SK-N-SH treated with all-trans-retinoic acid at 6 μM for 48 hours (cell line): ENCODE results near the gene TNFRSF12A.

Source experiments
- ARNTL ChIP-seq: fragments of 450-650 bp; formaldehyde crosslinking; IDR thresholded peaks from 2 replicates; pipeline ENCODE4 v1.5.0; 2020; ENCODE audit warnings: low read depth, mild to moderate bottlenecking, moderate library complexity, borderline replicate concordance
- PATZ1 ChIP-seq: fragments of 250-450 bp; sonication (Bioruptor Pico); IDR thresholded peaks from 2 replicates; pipeline ENCODE4 v1.8.0; 2020; ENCODE audit warnings: mild to moderate bottlenecking, moderate library complexity, borderline replicate concordance
- SNAI2 ChIP-seq: fragments of 250-450 bp; sonication (Bioruptor Pico); IDR thresholded peaks from 2 replicates; pipeline ENCODE4 v1.5.0; 2020; ENCODE audit warnings: mild to moderate bottlenecking, moderate library complexity
- TCF4 ChIP-seq: fragments of 250-450 bp; sonication (Bioruptor Pico); IDR thresholded peaks from 2 replicates; pipeline ENCODE4 v1.8.0; 2021; ENCODE audit warnings: mild to moderate bottlenecking, moderate library complexity, borderline replicate concordance
- TOX ChIP-seq: fragments of 250-450 bp; sonication (Bioruptor Pico); IDR thresholded peaks from 2 replicates; pipeline ENCODE4 v1.8.0; 2021; ENCODE audit warnings: mild to moderate bottlenecking, moderate library complexity, borderline replicate concordance
- ZC3H10 ChIP-seq: fragments of 250-450 bp; sonication (Bioruptor Pico); IDR thresholded peaks from 2 replicates; pipeline ENCODE4 v1.5.1; 2021; ENCODE audit warnings: mild to moderate bottlenecking, moderate library complexity
- ZNF8 ChIP-seq: fragments of 450-650 bp; formaldehyde crosslinking; IDR thresholded peaks from 2 replicates; pipeline ENCODE4 v1.5.0; 2020; ENCODE audit warnings: mild to moderate bottlenecking, moderate library complexity

GRCh38 chr16:2992383-2993081, 27.6 kb upstream of the TNFRSF12A start:
- TF ChIP-seq ZC3H10 (no peak), TCF4 (no peak), PATZ1 (CRISPR knock-in tag) (no peak), ZNF8 (CRISPR knock-in tag) (no peak), TOX (CRISPR knock-in tag) (no peak), ARNTL (no peak), SNAI2 (no peak)
